ENCODE results near the gene MACROD2.
"Not testable (repeated sequence)": the region's sequence is repeated elsewhere in the genome, so short reads cannot be mapped to it uniquely, and the experiment has no call there.

Gene MACROD2

DNA sequence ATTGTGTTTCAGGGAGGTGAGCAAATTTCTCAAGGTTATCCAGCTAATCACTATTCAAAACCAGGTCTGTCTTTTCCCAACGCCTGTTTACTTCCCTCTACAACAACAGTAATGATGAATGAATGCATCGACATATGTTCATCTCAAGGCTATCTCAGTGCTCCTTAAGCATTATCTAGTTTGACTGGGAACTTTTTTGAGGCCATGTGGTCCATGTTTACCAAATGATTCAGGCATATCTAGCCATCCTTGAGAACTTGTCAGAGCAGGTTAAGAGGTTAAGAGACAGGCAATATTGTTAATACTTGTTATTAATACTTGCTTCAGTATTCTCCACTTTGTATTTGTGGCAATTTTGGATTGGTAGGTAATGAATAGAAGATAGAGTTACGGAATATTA is 1380.5 kb downstream of the MACROD2 start:
- no peak for FAIRE-seq
- no peak for DNase-seq (ENCODE audit: extremely low spot score, insufficient read length, low read depth)

DNA sequence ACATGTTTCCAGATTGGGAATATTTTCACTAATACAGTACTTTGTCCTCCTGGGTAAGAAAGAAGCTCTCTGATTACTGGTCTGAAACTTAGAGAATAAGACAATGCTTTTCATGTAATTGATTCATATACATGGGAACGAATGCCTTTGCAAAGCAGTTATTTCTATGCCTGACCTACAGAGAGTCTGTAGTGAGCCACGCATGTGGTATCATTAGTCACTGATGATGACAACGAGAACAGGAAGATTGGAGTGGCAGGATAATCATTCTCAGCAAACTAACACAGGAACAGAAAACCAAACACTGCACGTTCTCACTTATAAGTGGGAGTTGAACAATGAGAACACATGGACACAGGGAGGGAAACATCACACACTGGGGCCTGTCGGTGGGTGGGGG is 1382.3 kb downstream of the MACROD2 start:
- FAIRE-seq; DNase-seq (ENCODE audit: extremely low spot score, insufficient read length, low read depth): not testable (repeated sequence)

DNA sequence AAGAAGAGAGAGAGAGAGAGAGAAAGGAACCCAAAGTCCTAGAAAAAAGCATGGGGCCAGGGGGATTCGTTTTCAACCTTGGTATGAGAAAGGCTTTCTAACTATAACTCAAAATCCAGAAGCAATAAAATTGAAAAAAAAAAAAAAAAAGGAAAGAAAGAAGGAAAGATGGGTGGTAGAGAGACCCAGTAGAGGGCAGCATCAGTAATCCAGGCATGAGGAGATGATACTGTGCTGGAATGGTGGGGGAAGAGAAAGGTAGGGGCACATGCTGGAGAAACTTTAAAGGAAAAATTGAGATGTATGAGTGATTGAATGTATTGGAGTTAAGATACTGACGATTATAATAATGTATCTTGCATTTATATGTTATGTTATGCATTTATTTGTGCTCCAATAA is 1382.8 kb downstream of the MACROD2 start:
- FAIRE-seq (no peak), DNase-seq (ENCODE audit: extremely low spot score, insufficient read length, low read depth) (no peak)

DNA sequence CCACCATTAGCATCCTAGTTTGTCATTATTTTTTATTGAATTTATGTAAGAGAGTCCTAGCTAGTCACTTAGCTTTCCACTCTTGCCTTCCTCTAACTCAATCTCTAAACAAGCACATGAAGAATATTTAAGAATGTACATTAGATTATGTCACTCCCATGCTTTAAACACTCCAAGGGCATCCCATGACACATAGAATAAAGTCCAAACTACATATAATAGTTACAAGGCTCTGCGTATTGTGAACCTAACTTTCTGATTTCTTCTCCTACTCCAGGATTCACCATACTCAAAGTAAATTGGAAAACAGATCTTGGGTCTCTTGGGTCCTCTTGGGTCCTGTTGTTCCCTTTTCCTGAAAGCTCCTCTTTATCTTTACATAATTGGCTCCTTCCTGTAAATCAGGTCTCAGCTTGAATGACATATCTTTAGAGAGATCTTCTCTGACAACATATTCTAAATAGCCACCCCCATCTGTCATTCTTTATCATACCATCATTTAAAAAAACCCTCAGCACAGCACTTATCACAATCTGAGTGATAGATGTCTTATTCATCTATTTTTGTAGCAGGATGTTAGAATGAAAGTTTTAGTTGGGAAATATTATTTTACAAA is 1384.5 kb downstream of the MACROD2 start:
- FAIRE-seq: no peak
- no peak for DNase-seq (ENCODE audit: extremely low spot score, insufficient read length, low read depth)

DNA sequence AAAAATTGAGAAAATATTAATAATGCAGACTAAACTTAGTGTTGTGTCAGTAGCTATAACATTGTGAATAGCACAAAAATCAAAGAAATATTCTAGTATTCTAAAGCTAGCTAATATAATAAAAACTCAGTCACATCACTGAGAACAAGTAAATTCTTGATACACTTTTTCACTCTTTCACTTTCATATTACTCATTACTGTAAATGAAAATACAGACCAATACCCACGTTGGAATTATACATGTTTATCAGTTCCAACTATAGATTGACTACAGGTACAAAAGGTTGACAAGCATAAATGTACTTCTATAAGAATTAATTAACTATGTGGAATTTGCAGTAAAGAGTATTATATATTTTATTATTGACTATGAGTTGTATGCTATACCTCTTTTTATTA is 1385.5 kb downstream of the MACROD2 start:
- FAIRE-seq (no peak), DNase-seq (ENCODE audit: extremely low spot score, insufficient read length, low read depth) (no peak)

DNA sequence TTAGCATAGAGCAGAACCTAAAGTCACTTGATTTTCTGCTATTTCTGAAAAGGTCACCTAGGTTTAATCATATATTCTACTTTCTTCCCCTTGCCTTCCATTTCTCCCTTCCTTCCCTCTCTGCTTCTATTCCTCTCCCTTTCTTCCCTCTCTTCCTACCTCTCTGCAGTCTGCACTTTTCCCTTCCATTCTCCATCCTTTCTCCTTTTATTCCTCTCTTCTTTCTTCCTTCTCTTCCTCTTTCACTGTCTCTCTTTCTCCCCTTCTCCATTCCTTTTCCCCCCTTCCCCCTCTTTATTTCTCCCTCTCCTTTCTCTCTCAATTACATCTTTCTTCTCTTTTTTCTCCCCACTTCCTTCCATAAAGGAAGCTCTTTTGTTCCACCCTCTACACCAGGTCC is 1391.9 kb downstream of the MACROD2 start:
- no peak for DNase-seq (ENCODE audit: extremely low spot score, insufficient read length, low read depth)
- FAIRE-seq: no peak

DNA sequence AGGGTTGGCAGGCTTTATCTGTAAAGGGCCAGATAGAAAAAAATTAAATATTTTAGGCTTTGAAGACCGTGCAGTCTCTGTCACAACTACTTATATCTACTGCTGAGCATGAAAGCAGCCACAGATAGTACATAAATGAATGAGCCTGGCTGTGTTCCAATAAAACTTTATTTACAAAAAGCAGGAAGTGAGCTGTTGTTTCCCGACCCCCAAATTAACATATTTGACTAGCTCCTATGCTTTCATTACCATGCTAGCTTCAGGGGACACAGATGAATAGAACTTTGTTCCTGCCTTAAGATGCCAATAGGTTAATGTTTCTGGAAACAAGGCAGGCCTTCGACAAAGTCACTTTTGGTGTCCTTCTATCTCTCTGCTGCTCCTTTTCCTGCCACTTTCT is 1400.1 kb downstream of the MACROD2 start:
- FAIRE-seq (no peak), DNase-seq (ENCODE audit: extremely low spot score, insufficient read length, low read depth) (no peak)

DNA sequence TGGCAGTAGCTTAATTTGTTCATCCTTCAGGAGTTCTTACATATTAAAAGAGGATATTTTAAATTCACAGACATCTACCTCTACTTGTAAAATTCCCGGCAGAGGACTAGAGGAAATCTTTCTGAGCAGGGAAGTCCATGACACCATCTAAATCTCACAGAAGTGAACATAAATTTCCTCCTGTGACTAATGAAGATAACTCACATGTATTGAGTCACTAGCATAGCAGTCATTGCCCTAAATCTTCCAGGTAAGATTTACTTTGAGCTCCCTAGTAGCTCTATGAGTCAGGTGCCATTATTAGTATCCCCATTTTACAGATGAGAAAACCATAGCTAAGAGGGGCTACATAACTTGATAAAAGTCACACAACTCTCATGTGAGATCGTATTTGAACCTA is 1400.7 kb downstream of the MACROD2 start:
- no peak for FAIRE-seq
- DNase-seq (ENCODE audit: extremely low spot score, insufficient read length, low read depth): no peak

DNA sequence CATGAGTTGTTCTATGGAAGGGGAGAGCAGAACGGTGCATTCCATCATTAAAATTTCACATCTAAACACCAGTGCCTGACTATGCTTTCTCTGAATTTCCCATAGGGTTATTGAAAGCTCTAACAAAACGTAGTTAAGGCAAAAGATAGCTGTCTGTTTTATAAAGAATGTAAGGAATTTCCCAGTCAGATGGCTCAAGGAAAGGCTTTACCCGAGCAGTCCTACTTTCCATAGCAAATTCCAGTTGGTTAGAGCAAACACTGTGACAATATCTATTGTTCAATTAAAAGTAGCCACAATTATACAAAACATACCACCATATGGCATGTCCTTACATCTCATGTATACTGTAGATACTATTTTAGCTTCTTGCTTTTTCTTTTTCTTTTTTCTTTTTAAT is 1401.6 kb downstream of the MACROD2 start:
- no peak for DNase-seq (ENCODE audit: extremely low spot score, insufficient read length, low read depth)
- FAIRE-seq: no peak

DNA sequence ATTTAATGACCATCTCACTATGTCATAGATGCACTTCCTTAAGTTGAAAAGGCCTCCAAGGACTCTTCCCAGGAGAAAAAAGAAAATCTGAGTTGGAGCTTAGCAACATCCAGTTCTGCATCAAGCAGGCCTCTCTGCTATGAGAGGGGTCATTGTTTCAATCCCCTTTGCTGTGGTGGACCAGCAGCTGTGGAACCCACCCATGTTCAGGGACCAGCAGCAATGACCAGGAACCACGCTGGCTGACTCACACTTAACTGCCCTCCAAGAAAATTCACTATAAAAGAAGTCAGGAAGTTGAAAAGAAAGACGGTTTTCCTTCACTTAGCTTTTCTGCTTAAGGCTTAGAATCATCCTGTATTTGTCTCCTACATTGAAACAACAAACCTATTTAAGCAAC is 1404.5 kb downstream of the MACROD2 start:
- no peak for DNase-seq (ENCODE audit: extremely low spot score, insufficient read length, low read depth)
- FAIRE-seq: no peak

DNA sequence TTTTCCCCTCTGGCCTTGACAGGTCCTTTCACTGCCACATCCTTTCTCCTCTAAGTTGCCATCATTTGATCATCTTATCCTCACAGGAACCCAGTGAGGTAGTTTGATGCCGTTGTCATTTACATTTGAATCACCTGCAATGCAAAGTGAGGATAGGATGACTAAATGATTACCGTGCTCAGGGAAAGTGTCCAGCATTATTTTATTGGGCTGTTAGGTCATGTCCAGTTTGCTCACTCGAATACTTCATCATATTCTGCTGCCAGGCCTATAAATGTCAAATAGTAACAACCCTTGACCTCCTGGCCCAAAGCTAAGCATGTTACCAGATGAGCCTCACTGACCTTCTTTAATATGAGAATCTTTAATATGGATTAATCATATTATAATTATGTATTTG is 1410.8 kb downstream of the MACROD2 start:
- FAIRE-seq (no peak), DNase-seq (ENCODE audit: extremely low spot score, insufficient read length, low read depth) (no peak)

DNA sequence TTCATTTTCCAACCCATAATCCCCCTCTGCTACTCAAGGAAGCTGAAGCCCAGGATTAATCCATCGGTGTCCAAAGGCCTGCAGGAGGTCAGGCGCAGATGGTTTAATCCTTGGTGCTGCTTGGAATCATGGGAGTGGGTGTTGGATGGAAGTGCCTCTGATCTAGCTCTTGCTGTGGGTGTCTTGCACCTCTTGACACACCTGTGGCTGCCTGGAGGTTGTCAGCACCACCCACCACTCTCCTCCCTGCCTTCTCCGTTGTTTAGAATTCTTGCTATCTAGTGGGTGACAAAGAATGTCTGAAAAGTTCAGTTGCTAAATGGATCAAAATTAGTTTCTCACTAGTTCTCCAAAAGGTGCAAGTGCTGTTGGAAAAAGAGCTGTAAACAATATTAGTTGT is 1416.5 kb downstream of the MACROD2 start:
- FAIRE-seq: no peak
- no peak for DNase-seq (ENCODE audit: extremely low spot score, insufficient read length, low read depth)

DNA sequence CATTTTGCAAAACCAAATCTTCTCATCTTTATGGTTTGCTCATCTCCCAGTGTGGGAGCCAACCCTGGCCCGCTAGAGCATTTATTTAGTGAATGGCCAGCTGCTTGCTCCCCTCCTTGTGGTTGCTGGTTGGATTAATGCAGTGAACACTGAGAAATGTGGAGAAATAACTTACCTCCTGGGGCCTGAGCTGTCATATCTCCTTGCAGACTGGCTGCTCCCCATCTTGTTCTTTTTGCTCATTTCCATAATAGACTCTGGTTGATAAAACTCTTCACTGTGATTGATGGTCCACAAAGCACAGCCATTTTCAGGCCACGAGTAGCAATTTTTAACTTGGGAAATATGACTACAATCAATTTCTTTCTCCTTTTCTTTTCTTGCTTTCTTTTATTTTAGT is 1420.6 kb downstream of the MACROD2 start:
- DNase-seq (ENCODE audit: extremely low spot score, insufficient read length, low read depth): no peak
- FAIRE-seq: no peak

DNA sequence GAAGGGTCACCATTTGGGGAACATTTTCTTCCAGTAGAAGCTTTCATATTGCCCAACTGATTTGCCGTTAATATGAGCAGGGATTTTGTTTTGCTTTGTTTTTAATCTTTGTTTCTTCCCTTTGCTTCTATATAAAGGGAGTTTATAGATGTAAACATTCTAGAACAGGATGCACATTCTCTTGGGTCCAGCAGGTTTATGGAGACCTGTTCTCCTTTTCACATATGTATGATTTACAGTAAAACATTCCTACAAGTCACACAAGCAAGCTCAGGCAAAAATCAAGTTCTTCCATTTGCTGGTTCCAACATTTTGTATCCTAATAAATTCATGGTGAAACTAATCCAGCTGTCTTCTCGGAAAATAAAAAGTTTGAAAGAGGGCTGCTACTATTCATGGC is 1424.5 kb downstream of the MACROD2 start:
- DNase-seq (ENCODE audit: extremely low spot score, insufficient read length, low read depth) (no peak), FAIRE-seq (no peak)

DNA sequence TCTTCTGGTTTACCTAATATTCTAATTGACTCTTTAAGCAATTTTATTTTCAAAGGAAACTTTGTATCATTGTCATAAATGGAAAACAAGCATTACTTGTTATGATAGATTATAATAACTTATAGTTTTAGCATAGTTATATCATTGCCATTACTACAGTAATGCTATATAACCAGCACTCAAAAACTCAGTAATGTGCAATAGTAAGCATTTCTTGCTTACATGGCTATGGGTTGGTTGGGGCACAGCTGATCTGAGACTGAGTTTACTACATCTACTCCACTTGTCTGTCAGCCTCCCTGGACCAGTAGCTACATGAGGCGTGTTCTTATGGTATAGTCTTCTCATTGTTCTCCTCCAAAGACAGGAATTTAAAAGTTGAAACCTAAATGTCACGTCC is 1427.7 kb downstream of the MACROD2 start:
- DNase-seq (ENCODE audit: extremely low spot score, insufficient read length, low read depth) (no peak), FAIRE-seq (no peak)

DNA sequence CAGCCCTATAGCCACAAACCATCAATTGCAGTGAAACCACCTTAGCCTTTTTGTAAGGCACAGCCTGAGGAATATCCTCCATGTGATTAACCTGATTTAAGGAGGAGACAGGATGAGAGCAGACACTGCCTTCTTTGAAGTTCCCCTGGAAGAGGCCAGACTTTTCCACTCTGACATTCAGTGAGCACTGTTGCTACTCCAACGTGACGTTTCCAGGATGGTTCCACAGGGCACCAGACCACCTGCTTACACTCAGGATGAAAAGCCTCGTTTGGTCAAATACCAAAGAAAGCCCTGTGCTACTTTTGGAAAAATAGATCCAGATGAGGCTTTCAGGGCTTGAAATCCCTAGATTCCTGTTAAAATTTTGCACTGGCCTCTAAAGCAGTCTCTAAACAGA is 1444.2 kb downstream of the MACROD2 start:
- DNase-seq (ENCODE audit: extremely low spot score, insufficient read length, low read depth): no peak
- FAIRE-seq: no peak

DNA sequence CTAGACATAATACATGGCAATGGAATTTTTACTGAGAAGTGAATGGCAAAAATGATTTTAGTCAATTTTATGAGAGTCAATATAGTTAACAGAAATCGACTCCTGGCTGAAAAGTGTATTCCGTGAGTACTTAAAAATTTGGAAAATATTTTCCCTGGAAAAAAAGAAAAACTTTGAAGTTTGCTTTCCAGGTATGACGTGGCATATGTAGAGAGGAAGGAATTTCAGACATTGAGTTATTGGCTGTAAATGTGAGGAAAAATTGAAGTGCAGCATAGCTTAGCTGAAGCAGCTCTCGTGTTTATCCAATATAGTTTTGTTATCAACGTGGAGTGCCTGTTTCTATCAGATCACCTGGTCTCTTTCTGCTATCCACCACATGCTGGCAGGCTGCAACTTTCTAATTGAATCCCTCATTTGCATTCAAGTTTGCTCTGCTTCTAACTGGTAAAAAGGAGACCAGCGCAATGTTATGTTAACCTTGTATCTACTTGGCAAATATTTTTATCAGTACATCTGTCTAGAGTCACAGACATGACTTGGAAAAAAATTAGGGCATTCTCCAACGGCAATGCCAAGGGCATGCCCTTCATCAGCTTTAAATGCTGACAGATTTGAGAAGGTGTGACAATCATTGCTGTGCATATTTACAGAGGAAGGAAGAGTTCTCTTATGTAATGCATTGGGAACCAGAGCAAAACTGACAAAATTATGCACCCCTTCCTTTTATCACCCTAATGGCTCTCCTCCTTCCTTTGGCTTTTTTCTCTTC is 1444.9 kb downstream of the MACROD2 start:
- FAIRE-seq: no peak
- DNase-seq (ENCODE audit: extremely low spot score, insufficient read length, low read depth): no peak

DNA sequence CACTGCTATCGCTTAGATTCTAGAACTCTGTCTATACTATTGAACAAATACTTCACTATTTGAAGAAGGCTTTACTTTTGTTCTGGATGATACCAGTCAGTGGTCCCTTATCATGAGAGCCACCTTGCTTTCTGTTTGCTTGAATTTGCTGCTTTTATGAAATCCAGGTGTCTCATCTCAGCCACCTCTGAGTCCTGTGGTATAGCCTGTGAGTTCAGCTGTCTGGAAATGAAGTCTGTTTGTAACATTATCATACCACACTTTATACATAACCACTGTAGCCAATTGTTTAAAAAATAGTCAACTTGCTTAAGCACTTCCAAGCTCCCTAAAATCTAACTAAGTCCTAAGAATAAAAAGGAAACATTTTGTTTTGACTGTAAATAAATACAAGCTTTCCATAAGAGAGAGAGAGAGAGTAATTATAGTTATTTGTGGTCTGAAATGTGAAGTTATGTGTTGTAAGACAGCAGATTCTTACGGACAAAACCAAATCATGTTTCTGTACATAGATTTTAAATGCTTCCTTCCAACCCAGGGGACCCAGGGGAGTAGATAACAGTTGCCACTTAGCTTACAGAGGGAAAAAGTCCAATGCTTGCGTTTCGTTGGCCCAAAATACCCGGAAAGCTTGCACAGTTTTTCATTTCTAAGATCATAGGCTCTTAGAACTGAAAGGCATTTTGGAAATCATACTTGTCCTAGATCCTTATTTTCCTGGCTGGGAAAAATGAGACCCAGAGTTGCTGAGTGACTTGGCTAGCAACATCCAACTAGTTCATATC is 1449.9 kb downstream of the MACROD2 start:
- FAIRE-seq (no peak), DNase-seq (ENCODE audit: extremely low spot score, insufficient read length, low read depth) (no peak)

DNA sequence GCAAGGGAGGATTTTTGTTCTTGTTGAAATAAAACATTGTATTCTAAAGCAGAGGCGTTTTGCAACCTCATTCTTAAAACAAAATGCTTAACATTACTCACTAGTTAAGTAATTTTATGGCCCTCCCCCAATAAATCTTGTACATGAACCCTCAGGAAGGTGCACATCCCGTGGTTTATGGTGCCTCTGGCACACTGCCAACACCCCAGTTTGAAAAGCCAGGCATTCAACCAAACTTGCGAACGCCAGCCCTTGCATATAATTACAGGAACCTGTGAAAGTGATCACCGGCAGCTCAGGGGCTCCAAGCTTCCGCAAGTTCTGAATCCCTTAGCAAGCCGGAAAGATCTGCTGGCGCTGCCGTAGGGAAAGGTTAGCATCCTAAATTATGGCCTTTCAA is 1451.1 kb downstream of the MACROD2 start:
- FAIRE-seq (no peak), DNase-seq (ENCODE audit: extremely low spot score, insufficient read length, low read depth) (no peak)

DNA sequence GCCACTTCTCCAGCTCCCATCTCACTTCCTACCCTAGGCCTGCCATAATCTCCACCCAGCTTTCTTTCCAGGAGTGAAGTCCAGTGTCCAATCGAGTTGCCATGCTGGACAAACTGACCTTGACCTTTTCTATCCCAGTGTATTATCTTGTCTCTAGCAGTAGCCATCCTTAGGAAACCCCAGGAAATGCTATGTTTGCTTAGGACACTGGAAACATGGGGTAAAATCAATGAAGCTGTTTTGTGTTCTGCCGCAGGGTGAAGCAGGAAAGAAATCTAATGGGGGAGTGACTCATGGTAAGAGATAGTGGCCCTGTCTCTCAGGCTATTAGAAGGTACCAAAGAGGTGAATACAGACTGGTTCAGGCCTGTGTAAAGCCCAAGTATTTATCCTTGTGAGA is 1452.2 kb downstream of the MACROD2 start:
- no peak for FAIRE-seq

DNA sequence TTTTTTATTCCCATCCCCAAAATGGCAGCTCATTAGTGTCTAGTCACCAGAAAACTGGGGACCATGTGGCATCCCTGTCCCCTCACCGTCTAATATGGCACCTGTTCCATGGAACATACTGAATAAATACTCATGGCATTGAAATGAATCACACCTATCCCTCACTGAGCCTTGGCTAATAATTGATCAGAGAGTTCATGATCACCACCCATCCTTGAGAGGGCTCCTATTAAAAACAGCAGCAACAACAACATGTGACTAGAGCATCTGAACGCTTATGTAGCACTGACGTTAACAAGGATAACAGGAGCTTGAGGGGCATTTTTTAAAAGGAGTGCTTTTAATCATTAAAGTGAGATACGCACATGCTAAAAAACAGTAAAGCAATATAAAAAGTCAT is 1453.7 kb downstream of the MACROD2 start:
- DNase-seq (ENCODE audit: extremely low spot score, insufficient read length, low read depth) (no peak), FAIRE-seq (no peak)

More for the DNA sequence above, 1452.2 kb downstream of the MACROD2 start:
- no peak for DNase-seq (ENCODE audit: extremely low spot score, insufficient read length, low read depth)

Measured in GM18507 (cell line).